Colonic mucosa (tissue), 4 donors: ENCODE measurements around the gene UBA1. TPM values are rescaled to one million over a fixed set of nuclear protein-coding genes. Genes with fewer than 3 reads are reported as not detected.

Source experiments
- DNase-seq: peaks from one replicate; pipeline ENCODE4 v3.0.0-alpha.2; 2020
- H3K27ac ChIP-seq: fragments of 200-600 bp; one replicate; pipeline ENCODE4 v1.8.0; 2021
- H3K27me3 ChIP-seq: fragments of 200-600 bp; one replicate; pipeline ENCODE4 v1.8.0; 2021
- H3K36me3 ChIP-seq: fragments of 200-600 bp; one replicate; pipeline ENCODE4 v1.8.0; 2021
- H3K4me1 ChIP-seq: fragments of 200-600 bp; one replicate; pipeline ENCODE4 v1.8.0; 2021; ENCODE audit warnings: mild to moderate bottlenecking
- H3K4me3 ChIP-seq: fragments of 200-600 bp; one replicate; pipeline ENCODE4 v1.8.0; 2021
- H3K9ac ChIP-seq, 2 donors: one replicate each; pipeline ENCODE4 v1.7.0; 2013; ENCODE audit warnings: control low read depth in 2 of 2, low read depth in 2 of 2, low read length in 2 of 2
- H3K9me3 ChIP-seq: fragments of 200-600 bp; one replicate; pipeline ENCODE4 v1.8.0; 2021
- CTCF ChIP-seq: fragments of 200-600 bp; IDR thresholded peaks from one replicate; pipeline ENCODE4 v1.8.0; 2022; ENCODE audit warnings: antibody characterized with exemption, mild to moderate bottlenecking
- intact Hi-C: fragments of 100-400 bp; cut with DNase I; formaldehyde crosslinking; loops from one replicate; pipeline ENCODE4 v1.14.1; 2022
- total RNA-seq, 2 donors: library from RNA; stranded (reverse); fragmentation: NEBNext Ultra II Directional in 1 of 2; extraction: Animal tissue kit (Norgen Biotek cat#: 25700) in 1 of 2; gene quantifications; one replicate each; pipeline ENCODE4 v1.2.1, GENCODE V29; 2021
- donor health status: healthy.
- donor health status: DM: no; HTN: no; CAD: no.
- donor health status: DM: no; HTN: no; CAD: no.

The UBA1 gene
- total RNA-seq, 2 donors from 2014 or later: 237 to 327 TPM

- Histone ChIP-seq H3K36me3 (peaks cover 49% of the 10 kb centered on the region), H3K27me3 (no peaks in the 10 kb centered on the region), H3K27ac (no peak overlapping the region), H3K9me3 (no peaks in the 10 kb centered on the region), H3K4me3 (no peak overlapping the region), H3K4me1 (no peaks in the 10 kb centered on the region), H3K9ac (no peak overlapping the region)
- no peak for TF ChIP-seq CTCF
- no peak for DNase-seq
- intact Hi-C loops: no loop called here
These were observed 9.2 kb downstream of the UBA1 start for GRCh38 chrX:47202877-47203276.

DNA sequence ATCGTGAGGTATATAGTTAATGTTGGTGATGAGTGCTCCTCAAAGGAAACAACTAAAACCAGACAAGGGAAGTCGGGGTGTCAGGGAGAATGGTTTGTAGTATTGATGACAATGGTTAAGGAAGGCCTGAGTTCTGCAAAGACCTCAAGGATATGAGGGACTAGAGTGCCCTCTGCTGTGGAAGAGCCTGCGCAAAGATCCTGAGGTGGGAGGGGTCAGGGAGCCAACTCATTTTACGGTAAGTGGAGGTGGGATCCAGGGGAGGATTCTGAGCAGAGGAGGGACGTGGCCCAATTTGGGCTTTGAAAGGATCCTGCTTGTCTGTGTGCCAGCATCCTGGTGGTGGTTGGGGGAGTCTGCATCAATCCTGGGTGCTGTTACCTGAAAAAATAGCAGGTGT, 11.3 kb downstream of the UBA1 start:
- H3K27ac ChIP-seq: no peak overlapping the region
- no peak for TF ChIP-seq CTCF
- intact Hi-C loops: no loop called here
- no peaks in the 10 kb centered on the region for H3K4me1 ChIP-seq
- peaks cover 49% of the 10 kb centered on the region for H3K36me3 ChIP-seq
- H3K4me3 ChIP-seq: no peak overlapping the region
- no peaks in the 10 kb centered on the region for H3K9me3 ChIP-seq
- DNase-seq: no peak
- no peaks in the 10 kb centered on the region for H3K27me3 ChIP-seq
- no peak overlapping the region for H3K9ac ChIP-seq

GRCh38 chrX:47206316-47206715, 12.7 kb downstream of the UBA1 start:
- no peak overlapping the region for H3K4me3 ChIP-seq
- H3K27me3 ChIP-seq: no peaks in the 10 kb centered on the region
- H3K9ac ChIP-seq: no peak overlapping the region
- H3K4me1 ChIP-seq: no peaks in the 10 kb centered on the region
- no peak overlapping the region for H3K27ac ChIP-seq
- intact Hi-C loops: no loop called here
- no peak for DNase-seq
- TF ChIP-seq CTCF: no peak
- no peaks in the 10 kb centered on the region for H3K9me3 ChIP-seq
- peaks cover 46% of the 10 kb centered on the region for H3K36me3 ChIP-seq

- no peak overlapping the region for H3K27ac ChIP-seq
- no peaks in the 10 kb centered on the region for H3K27me3 ChIP-seq
- no peak overlapping the region for H3K4me3 ChIP-seq
- intact Hi-C loops: no loop called here
- TF ChIP-seq CTCF: no peak
- no peaks in the 10 kb centered on the region for H3K4me1 ChIP-seq
- no peak overlapping the region for H3K9ac ChIP-seq
- H3K9me3 ChIP-seq: no peaks in the 10 kb centered on the region
- DNase-seq: no peak
- peaks cover 37% of the 10 kb centered on the region for H3K36me3 ChIP-seq
These were observed 14.5 kb downstream of the UBA1 start for GRCh38 chrX:47208108-47208507.

DNA sequence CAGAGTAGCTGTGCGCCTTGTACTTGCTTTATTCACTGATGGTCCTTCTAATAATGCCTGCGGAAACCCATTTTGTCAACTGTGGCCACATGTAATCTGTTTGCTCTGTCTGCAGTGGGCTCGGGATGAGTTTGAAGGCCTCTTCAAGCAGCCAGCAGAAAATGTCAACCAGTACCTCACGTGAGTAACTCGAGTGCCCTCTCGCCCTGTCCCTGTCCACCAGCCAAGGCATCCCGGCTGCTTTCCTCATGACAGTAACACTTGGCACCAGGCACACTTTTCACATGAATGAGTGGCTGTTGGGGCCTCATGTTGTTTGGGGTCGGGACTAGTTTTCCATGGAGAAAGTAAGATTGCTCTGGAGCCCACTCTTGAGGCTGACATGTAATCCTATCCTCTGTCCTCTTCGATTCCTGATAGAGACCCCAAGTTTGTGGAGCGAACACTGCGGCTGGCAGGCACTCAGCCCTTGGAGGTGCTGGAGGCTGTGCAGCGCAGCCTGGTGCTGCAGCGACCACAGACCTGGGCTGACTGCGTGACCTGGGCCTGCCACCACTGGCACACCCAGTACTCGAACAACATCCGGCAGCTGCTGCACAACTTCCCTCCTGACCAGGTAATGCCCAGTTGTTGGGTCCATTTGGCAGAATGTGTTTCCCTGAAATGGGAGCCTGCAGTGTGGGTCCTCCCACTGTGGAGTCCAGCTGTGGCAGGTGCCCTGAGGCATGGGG, 16.0 kb downstream of the UBA1 start:
- TF ChIP-seq CTCF: no peak
- no peak overlapping the region for H3K4me3 ChIP-seq
- no peaks in the 10 kb centered on the region for H3K4me1 ChIP-seq
- no peak for DNase-seq
- no peak overlapping the region for H3K27ac ChIP-seq
- no peaks in the 10 kb centered on the region for H3K9me3 ChIP-seq
- no peaks in the 10 kb centered on the region for H3K27me3 ChIP-seq
- no peak overlapping the region for H3K9ac ChIP-seq
- H3K36me3 ChIP-seq: peaks cover 41% of the 10 kb centered on the region
- intact Hi-C loops: no loop called here
